Kasumi-1 (cell line): Measurements from ENCODE around the gene VSTM2B.
A peak's percentile ranks its signal among the peaks of the same experiment; 100 is the strongest.

Source experiments
- DNase-seq, 2 experiments: peaks; one replicate each; lab custom pipeline; 2025; lab: John Stamatoyannopoulos, UW

Gene VSTM2B

GRCh38 chr19:29516358-29516725 is 9.5 kb upstream of the VSTM2B start:
- DNase-seq: no peak

GRCh38 chr19:29516821-29517395 is 8.9 kb upstream of the VSTM2B start:
- DNase-seq: peak; percentile 18 to 39

GRCh38 chr19:29517412-29517811 is 8.4 kb upstream of the VSTM2B start:
- DNase-seq: no peak

GRCh38 chr19:29517946-29518345 is 7.8 kb upstream of the VSTM2B start:
- DNase-seq: no peak

- no peak for DNase-seq
Observed at GRCh38 chr19:29519146-29519545, 6.6 kb upstream of the VSTM2B start.

GRCh38 chr19:29519931-29520330 is 5.9 kb upstream of the VSTM2B start:
- DNase-seq: no peak

GRCh38 chr19:29520390-29520789 is 5.4 kb upstream of the VSTM2B start:
- no peak for DNase-seq

- DNase-seq: no peak
Observed at GRCh38 chr19:29521291-29522075, 4.3 kb upstream of the VSTM2B start.

GRCh38 chr19:29523568-29523967 is 2.2 kb upstream of the VSTM2B start:
- no peak for DNase-seq

GRCh38 chr19:29524201-29524911 is 1.4 kb upstream of the VSTM2B start:
- DNase-seq: no peak

- DNase-seq: no peak
Observed at GRCh38 chr19:29524912-29525831, 622 bp upstream of the VSTM2B start.

GRCh38 chr19:29526730-29527499 is 1.1 kb downstream of the VSTM2B start:
- DNase-seq: no peak

GRCh38 chr19:29527500-29528328 is 1.9 kb downstream of the VSTM2B start:
- no peak for DNase-seq

GRCh38 chr19:29528350-29528945 is 2.7 kb downstream of the VSTM2B start:
- DNase-seq: peak; percentile 19 to 28

GRCh38 chr19:29528946-29529645 is 3.3 kb downstream of the VSTM2B start:
- no peak for DNase-seq

- DNase-seq: no peak
Observed at GRCh38 chr19:29529646-29530539, 4.1 kb downstream of the VSTM2B start.

GRCh38 chr19:29530540-29531457 is 5.0 kb downstream of the VSTM2B start:
- DNase-seq: no peak
